Cardiac muscle cell (in vitro differentiated cells and primary cell): Measurements from ENCODE around the gene THEM4. TPM values are rescaled to one million over a fixed set of nuclear protein-coding genes. Genes with fewer than 3 reads are reported as not detected.

Experiments used
- DNase-seq, 2 donors: peaks; one replicate each; pipeline versions ENCODE4 v3.0.0 to v3.0.0-alpha.2; 2010 to 2017; ENCODE audit warnings: low read depth in 1 of 2, low spot score in 1 of 2
- H3K27ac ChIP-seq: fragments of 200-600 bp; sonication (generic); 2 replicates; pipeline ENCODE4 v1.5.1; 2016
- H3K27me3 ChIP-seq: fragments of 200-600 bp; sonication (generic); 2 replicates; pipeline ENCODE4 v1.6.0; 2016; ENCODE audit warnings: control low read depth
- H3K36me3 ChIP-seq: fragments of 200-600 bp; sonication (generic); 2 replicates; pipeline ENCODE4 v1.5.1; 2016; ENCODE audit warnings: control low read depth
- H3K4me1 ChIP-seq: fragments of 200-600 bp; sonication (generic); 2 replicates; pipeline ENCODE4 v1.8.1; 2017; ENCODE audit warnings: low read depth, mild to moderate bottlenecking, mixed run types
- H3K4me3 ChIP-seq: fragments of 200-600 bp; sonication (generic); 2 replicates; pipeline ENCODE4 v1.5.1; 2016; ENCODE audit warnings: mild to moderate bottlenecking
- H3K9me3 ChIP-seq: fragments of 200-600 bp; sonication (generic); 2 replicates; pipeline ENCODE4 v1.5.1; 2017; ENCODE audit warnings: low read depth, mild to moderate bottlenecking, control low read depth
- polyA plus RNA-seq: library from polyadenylated mRNA; unstranded; fragments of >200 nt; fragmentation: Nextera tagmentation; extraction: Ambion mirVana; gene quantifications from 2 replicates; pipeline ENCODE4 v1.2.1, GENCODE V29; 2016
- total RNA-seq: library from RNA; depleted of rRNA; stranded (reverse); fragments of >200 nt; gene quantifications from 2 replicates; pipeline ENCODE4 v1.2.3, GENCODE V29; 2016
- TF ChIP-seq, protein P1 (sequence below): IDR thresholded peaks from 2 replicates; pipeline ENCODE4 v1.5.1; 2012; ENCODE audit warnings: low read depth, mild to moderate bottlenecking, low read length

THEM4 gene
- total and polyA plus RNA-seq, 2 experiments from 2014 or later: 26.8 to 61.9 TPM

DNA sequence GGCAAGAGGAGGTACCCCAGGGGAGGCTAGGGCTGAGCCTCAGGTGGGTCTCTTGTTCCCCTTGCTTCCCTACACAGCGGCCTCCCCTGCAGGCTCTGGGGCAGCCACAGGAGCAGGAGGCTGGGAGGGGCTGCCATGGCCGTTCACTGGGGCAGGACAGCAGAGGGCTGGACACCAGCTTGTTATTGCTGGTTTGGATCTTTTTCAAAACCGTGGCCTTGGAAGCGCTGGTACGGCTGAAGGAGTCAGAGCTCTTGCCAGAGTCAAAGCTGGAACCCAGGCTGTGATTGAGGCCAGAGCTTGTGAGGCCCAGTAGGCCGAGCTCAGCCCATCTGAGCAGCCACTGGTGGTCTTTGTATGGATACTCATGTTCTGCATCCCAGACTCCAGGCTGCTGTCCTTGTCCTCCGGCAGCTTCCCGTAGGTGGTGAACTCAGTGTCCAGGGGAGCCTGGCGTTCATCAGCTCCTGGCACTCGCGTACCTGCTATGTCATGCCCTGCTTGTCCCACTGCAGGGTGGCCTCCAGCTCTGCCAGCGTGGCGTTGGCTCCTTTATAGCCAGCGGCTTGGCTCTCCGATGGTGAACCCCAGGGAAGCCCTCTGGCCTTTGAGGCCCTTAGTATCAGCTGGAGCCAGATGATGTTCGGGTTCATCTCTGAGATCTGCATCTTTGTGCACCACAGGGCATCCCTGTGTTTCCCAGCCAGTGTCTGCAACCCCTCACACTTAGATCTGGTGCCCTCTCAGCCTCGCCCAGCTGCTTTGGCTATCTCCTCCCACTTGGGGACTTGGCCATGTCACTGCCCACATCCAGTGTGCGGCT is 40.3 kb upstream of the THEM4 start:
- no peaks in the 10 kb centered on the region for H3K27me3 ChIP-seq
- TF ChIP-seq, protein P1, sequence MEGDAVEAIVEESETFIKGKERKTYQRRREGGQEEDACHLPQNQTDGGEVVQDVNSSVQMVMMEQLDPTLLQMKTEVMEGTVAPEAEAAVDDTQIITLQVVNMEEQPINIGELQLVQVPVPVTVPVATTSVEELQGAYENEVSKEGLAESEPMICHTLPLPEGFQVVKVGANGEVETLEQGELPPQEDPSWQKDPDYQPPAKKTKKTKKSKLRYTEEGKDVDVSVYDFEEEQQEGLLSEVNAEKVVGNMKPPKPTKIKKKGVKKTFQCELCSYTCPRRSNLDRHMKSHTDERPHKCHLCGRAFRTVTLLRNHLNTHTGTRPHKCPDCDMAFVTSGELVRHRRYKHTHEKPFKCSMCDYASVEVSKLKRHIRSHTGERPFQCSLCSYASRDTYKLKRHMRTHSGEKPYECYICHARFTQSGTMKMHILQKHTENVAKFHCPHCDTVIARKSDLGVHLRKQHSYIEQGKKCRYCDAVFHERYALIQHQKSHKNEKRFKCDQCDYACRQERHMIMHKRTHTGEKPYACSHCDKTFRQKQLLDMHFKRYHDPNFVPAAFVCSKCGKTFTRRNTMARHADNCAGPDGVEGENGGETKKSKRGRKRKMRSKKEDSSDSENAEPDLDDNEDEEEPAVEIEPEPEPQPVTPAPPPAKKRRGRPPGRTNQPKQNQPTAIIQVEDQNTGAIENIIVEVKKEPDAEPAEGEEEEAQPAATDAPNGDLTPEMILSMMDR: no peak
- no peak overlapping the region for H3K27ac ChIP-seq
- H3K36me3 ChIP-seq: no peaks in the 10 kb centered on the region
- H3K4me3 ChIP-seq: no peak overlapping the region
- no peaks in the 10 kb centered on the region for H3K4me1 ChIP-seq
- no peaks in the 10 kb centered on the region for H3K9me3 ChIP-seq
- no peak for DNase-seq

DNA sequence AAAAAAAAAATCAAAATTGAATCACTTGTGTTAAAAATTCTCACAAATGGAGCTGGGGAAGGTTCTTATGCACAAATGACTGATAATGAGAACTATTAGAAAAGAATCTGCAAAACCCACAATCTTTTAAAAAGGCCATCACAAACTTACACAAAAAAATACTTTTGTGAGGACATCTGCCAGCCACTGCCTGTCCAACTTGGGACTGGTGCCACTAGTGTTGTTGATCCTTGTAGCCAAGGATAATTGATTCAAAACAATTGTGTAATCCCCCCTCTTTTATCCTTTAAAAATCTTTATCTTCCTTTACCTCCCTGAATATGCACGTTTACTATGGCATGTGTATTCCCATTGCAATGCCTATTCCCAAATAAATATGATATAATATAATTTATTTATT is 39.2 kb upstream of the THEM4 start:
- no peak for DNase-seq
- no peaks in the 10 kb centered on the region for H3K36me3 ChIP-seq
- H3K4me1 ChIP-seq: no peaks in the 10 kb centered on the region
- H3K27me3 ChIP-seq: no peaks in the 10 kb centered on the region
- H3K4me3 ChIP-seq: no peak overlapping the region
- no peaks in the 10 kb centered on the region for H3K9me3 ChIP-seq
- TF ChIP-seq, protein P1: no peak
- H3K27ac ChIP-seq: no peak overlapping the region

DNA sequence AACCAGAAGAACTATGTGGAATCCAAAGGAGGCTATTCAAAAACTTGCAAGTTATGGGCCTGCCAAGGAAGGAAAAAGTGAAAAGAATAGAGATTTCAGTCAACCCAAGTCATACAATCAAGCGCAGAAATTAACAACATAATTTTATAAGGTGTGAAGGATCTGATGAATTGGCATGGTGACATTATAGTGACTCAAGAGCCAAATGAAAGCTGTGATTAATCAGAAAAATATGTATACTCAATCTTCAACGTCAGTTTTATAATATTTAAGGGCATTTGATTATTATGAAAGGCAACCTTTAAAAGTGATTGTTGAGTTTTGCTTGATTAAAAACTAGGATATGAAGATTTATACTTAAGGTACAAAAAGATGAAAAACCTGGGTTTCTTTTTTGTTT is 37.8 kb upstream of the THEM4 start:
- no peak for DNase-seq
- Histone ChIP-seq H3K9me3 (no peaks in the 10 kb centered on the region), H3K4me1 (no peaks in the 10 kb centered on the region), H3K27ac (no peak overlapping the region), H3K36me3 (no peaks in the 10 kb centered on the region), H3K4me3 (no peak overlapping the region), H3K27me3 (no peaks in the 10 kb centered on the region)
- TF ChIP-seq, protein P1: no peak

DNA sequence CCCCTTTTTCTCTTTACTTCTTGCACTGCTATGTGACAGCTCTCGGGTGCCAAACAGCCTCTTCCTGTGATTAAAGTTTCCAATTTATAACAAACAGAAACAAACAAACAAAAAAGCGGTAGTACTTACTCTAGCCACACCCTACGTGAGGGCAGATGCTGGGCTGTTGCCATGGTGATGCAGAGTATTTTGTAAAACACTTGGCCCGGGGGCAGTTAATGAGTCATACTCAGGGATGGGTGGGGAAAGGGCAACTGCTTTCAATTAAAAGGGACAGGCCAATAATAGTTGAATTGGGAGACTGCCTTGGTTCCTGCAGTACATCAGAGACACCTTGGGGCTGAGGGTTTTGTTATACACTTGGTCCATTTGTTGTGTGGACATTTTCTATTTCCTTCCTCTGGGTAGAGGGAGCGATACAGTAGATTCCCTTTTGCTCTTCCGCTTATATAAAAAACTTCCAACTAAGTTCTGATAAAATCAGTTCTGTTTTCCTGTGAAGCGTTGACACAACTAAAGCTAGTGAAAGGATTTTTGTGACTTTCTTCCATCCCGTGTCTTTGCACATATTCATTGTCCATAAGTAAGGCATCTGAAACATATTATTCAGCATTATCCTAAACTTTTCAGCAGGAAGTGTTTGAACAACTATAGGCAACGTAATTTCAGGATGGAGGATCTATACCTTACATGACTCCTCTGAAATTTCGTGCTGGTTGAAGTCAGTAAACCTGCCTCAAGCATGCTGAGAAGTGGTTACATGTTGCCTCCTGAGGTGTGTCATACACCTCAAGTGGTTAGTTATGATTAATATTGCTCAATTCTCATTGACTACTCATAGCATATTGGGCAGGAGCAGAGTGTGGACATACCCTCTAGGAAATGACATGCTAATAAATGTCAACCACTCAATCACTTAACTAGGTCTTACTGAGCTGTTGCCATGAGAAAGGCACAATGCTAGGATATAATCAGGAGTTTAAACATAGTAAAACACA is 36.7 kb upstream of the THEM4 start:
- no peaks in the 10 kb centered on the region for H3K27me3 ChIP-seq
- no peaks in the 10 kb centered on the region for H3K36me3 ChIP-seq
- TF ChIP-seq, protein P1: no peak
- H3K9me3 ChIP-seq: no peaks in the 10 kb centered on the region
- no peaks in the 10 kb centered on the region for H3K4me1 ChIP-seq
- no peak overlapping the region for H3K27ac ChIP-seq
- DNase-seq: peak in 1 of 2 donors; percentile 97
- H3K4me3 ChIP-seq: no peak overlapping the region

DNA sequence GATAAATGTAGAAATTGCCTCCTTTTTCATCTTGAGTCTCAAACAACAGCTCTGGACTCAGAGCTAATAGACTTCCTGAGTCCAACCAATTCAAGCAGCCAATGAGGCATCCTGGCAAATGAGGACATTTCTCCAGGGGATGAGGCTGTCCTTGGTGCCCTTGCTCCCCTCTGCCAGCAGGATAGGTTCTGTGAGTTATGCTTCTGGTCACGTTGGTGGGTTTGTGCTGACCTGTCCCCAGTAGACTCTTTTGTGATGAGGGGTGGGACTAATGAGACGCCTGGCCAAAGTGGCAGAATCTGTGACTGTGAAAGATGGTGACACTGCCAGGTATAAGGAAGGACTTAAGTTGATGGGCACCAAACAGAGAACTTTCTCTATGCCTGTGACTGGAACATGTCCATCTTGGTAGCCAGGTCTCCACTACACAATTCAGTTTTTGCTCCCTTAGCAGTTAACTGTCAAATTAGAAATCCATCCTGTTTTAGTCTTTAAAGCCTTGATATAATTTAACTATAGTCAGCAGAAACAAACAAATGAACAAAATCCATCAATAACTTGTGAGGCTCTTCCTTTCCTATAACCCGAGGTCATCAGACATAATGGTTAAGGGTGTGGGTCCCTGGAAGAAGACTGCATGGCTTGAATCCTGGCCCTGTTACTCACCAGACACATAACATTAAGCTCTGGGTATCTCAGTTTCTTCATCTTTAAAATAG is 35.7 kb upstream of the THEM4 start:
- peaks cover 4% of the 10 kb centered on the region for H3K4me1 ChIP-seq
- no peaks in the 10 kb centered on the region for H3K36me3 ChIP-seq
- H3K27ac ChIP-seq: no peak overlapping the region
- H3K27me3 ChIP-seq: no peaks in the 10 kb centered on the region
- TF ChIP-seq, protein P1: no peak
- no peaks in the 10 kb centered on the region for H3K9me3 ChIP-seq
- H3K4me3 ChIP-seq: no peak overlapping the region
- no peak for DNase-seq
